Measurements from ENCODE around the gene FUT7. TPM values are rescaled to one million over a fixed set of nuclear protein-coding genes. Genes with fewer than 3 reads are reported as not detected.

FUT7 gene
- total RNA-seq, 1 experiment from 2014 or later, result not detected

GRCh38 chr9:137012694-137013570 is 19.0 kb downstream of the FUT7 start:
- H3K9me3 ChIP-seq (ENCODE audit: control insufficient read depth in 1 of 2, insufficient read depth in 1 of 2, low read depth in 1 of 2, low read length in 2 of 2), result no peaks in the 10 kb centered on the region
- no peak overlapping the region for H3K27ac ChIP-seq (ENCODE audit: low read depth, low read length)
- H3K4me1 ChIP-seq (ENCODE audit: control insufficient read depth in 1 of 2, insufficient read depth in 2 of 2, low read length in 2 of 2), result no peaks in the 10 kb centered on the region
- H3K79me2 ChIP-seq (ENCODE audit: insufficient read depth, low read length), result no peaks in the 10 kb centered on the region
- ChIA-PET RAD21 (ENCODE audit: low non-redundant PET in 1 of 2, low total read pairs in 2 of 2, uncharacterized antibody in 2 of 2, unreplicated experiment in 2 of 2) (no interaction called here), POLR2A (no interaction called here), CTCF (no interaction called here)
- BruUV-seq (replicated peaks), result no TSS peak
- DNase-seq (ENCODE audit: low read depth, low spot score) (no peak), ATAC-seq (no peak)
- H2AFZ ChIP-seq (ENCODE audit: low read depth, low read length, poor library complexity, severe bottlenecking), result no peak overlapping the region
- H3K27me3 ChIP-seq (ENCODE audit: insufficient read depth, low read length), result no peaks in the 10 kb centered on the region
- no peaks in the 10 kb centered on the region for H4K20me1 ChIP-seq (ENCODE audit: insufficient read depth)
- intact Hi-C loops (cut with micrococcal nuclease), result no loop called here
- H3K4me3 ChIP-seq (replicated peaks in 1 of 2; ENCODE audit: low read depth in 1 of 2, low read length in 2 of 2), result no peak overlapping the region
- H3K36me3 ChIP-seq (ENCODE audit: control insufficient read depth in 1 of 2, insufficient read depth in 2 of 2, low read length in 2 of 2), result peaks cover 17 to 34% of the 10 kb centered on the region in 2 experiments; a peak in 3 of 4 replicates
- H3K4me2 ChIP-seq (ENCODE audit: low read length), result no peak overlapping the region
- no peak for TF ChIP-seq CBX3 (IDR thresholded peaks at IDR 0.05; ENCODE audit: low read depth)
- no peak for TF ChIP-seq ZNF274 (IDR thresholded peaks at IDR 0.05; ENCODE audit: low read depth, low read length)
- no peak for TF ChIP-seq FOSL1 (IDR thresholded peaks at IDR 0.05; ENCODE audit: low read depth)
- no peak for TF ChIP-seq SRF (IDR thresholded peaks at IDR 0.05; ENCODE audit: low read depth)
- no peak for TF ChIP-seq POLR2AphosphoS5 (IDR thresholded peaks at IDR 0.05; ENCODE audit: low read depth, low read length)
- no peak overlapping the region for H3K9ac ChIP-seq (ENCODE audit: low read length)
- H3K9me2 ChIP-seq (ENCODE audit: insufficient read depth), result no peaks in the 10 kb centered on the region

GRCh38 chr9:137011907-137012675 is 19.8 kb downstream of the FUT7 start:
- Histone ChIP-seq H3K9me3 (ENCODE audit: control insufficient read depth in 1 of 2, insufficient read depth in 1 of 2, low read depth in 1 of 2, low read length in 2 of 2) (no peaks in the 10 kb centered on the region), H3K36me3 (ENCODE audit: control insufficient read depth in 1 of 2, insufficient read depth in 2 of 2, low read length in 2 of 2) (peaks cover 11 to 29% of the 10 kb centered on the region in 2 experiments; a peak in 3 of 4 replicates), H3K27ac (ENCODE audit: low read depth, low read length) (no peak overlapping the region), H3K4me3 (replicated peaks in 1 of 2; ENCODE audit: low read depth in 1 of 2, low read length in 2 of 2) (no peak overlapping the region), H3K4me2 (ENCODE audit: low read length) (no peak overlapping the region), H4K20me1 (ENCODE audit: insufficient read depth) (no peaks in the 10 kb centered on the region), H3K9me2 (ENCODE audit: insufficient read depth) (no peaks in the 10 kb centered on the region), H3K9ac (ENCODE audit: low read length) (no peak overlapping the region), H3K79me2 (ENCODE audit: insufficient read depth, low read length) (no peaks in the 10 kb centered on the region), H2AFZ (ENCODE audit: low read depth, low read length, poor library complexity, severe bottlenecking) (no peak overlapping the region), H3K27me3 (ENCODE audit: insufficient read depth, low read length) (no peaks in the 10 kb centered on the region), H3K4me1 (ENCODE audit: control insufficient read depth in 1 of 2, insufficient read depth in 2 of 2, low read length in 2 of 2) (no peaks in the 10 kb centered on the region)
- intact Hi-C loops (cut with micrococcal nuclease), result no loop called here
- ChIA-PET POLR2A (no interaction called here), CTCF (no interaction called here), RAD21 (ENCODE audit: low non-redundant PET in 1 of 2, low total read pairs in 2 of 2, uncharacterized antibody in 2 of 2, unreplicated experiment in 2 of 2) (no interaction called here)
- DNase-seq (ENCODE audit: low read depth, low spot score), result no peak
- TSS peak; percentile 20 for BruUV-seq (replicated peaks)
- no peak for ATAC-seq
- no peak for TF ChIP-seq SP1 (IDR thresholded peaks at IDR 0.05; ENCODE audit: low read depth)
- TF ChIP-seq EZH2phosphoT487 (IDR thresholded peaks at IDR 0.05; ENCODE audit: borderline replicate concordance), result no peak
- TF ChIP-seq RAD21 (IDR thresholded peaks at IDR 0.05; ENCODE audit: low read depth), result no peak
- TF ChIP-seq FOSL1 (IDR thresholded peaks at IDR 0.05; ENCODE audit: low read depth), result no peak
- no peak for TF ChIP-seq CTCF (IDR thresholded peaks at IDR 0.05 in 2 of 3, conservative IDR thresholded peaks at IDR 0.05 in 1 of 3; ENCODE audit: borderline replicate concordance in 1 of 3, insufficient read depth in 1 of 3, low read depth in 2 of 3, low read length in 2 of 3)
- TF ChIP-seq POLR2A (IDR thresholded peaks at IDR 0.05; ENCODE audit: borderline replicate concordance, extremely low read depth, insufficient read depth, insufficient read length), result no peak
- TF ChIP-seq EZH2 (IDR thresholded peaks at IDR 0.05), result no peak
- no peak for TF ChIP-seq TCF7L2 (IDR thresholded peaks at IDR 0.05; ENCODE audit: borderline replicate concordance, extremely low read depth, insufficient read depth, insufficient read length)
- TF ChIP-seq REST (IDR thresholded peaks at IDR 0.05; ENCODE audit: low read depth), result no peak
